SU-DHL-6 (cell line): ENCODE data around the gene HAPLN3.

ENCODE experiments used
- H2AFZ ChIP-seq: fragments of 200-600 bp; sonication (generic); 2 replicates; pipeline ENCODE4 v1.6.1; 2014; ENCODE audit warnings: low read depth, mild to moderate bottlenecking, moderate library complexity, mixed read lengths, antibody characterized with exemption, low read length; ENCODE audit not compliant: severe bottlenecking
- H3F3A ChIP-seq: fragments of 200-600 bp; shearing (Covaris generic); 2 replicates; pipeline ENCODE4 v1.6.0; 2016; ENCODE audit warnings: antibody characterized with exemption, mild to moderate bottlenecking; ENCODE audit not compliant: insufficient read depth
- H3K27ac ChIP-seq: fragments of 200-600 bp; sonication (generic); 2 replicates; pipeline ENCODE4 v1.5.1; 2016; ENCODE audit warnings: low read depth, mild to moderate bottlenecking, low read length, moderate library complexity, mixed read lengths
- H3K27me3 ChIP-seq: fragments of 200-600 bp; sonication (generic), shearing (Covaris generic); 2 replicates; pipeline ENCODE4 v1.6.0; 2014; ENCODE audit warnings: mild to moderate bottlenecking, low read length
- H3K36me3 ChIP-seq: fragments of 200-600 bp; sonication (generic); 2 replicates; pipeline ENCODE4 v1.6.1; 2014; ENCODE audit warnings: mild to moderate bottlenecking, low read length, mixed read lengths
- H3K4me2 ChIP-seq: fragments of 300-600, 200-600 bp; shearing (Covaris generic), sonication (generic); 2 replicates; pipeline ENCODE4 v1.6.0; 2014; ENCODE audit warnings: low read length, low read depth, mild to moderate bottlenecking; ENCODE audit not compliant: poor library complexity, severe bottlenecking
- H3K4me3 ChIP-seq: fragments of 200-600 bp; sonication (generic); 2 replicates; pipeline ENCODE4 v1.5.1; 2014; ENCODE audit warnings: antibody characterized with exemption, low read length, mild to moderate bottlenecking, mixed read lengths; ENCODE audit not compliant: insufficient read depth, poor library complexity, severe bottlenecking
- H3K79me2 ChIP-seq: fragments of 200-600 bp; sonication (generic); 2 replicates; pipeline ENCODE4 v1.6.1; 2014; ENCODE audit warnings: mild to moderate bottlenecking, low read length, moderate library complexity; ENCODE audit not compliant: insufficient read depth
- H3K9ac ChIP-seq: fragments of 200-600 bp; sonication (generic); 2 replicates; pipeline ENCODE4 v1.7.0; 2014; ENCODE audit warnings: mild to moderate bottlenecking, low read length
- H3K9me2 ChIP-seq: fragments of 200-600 bp; sonication (generic); replicated peaks from 2 replicates; pipeline ENCODE4 v1.6.1; 2014; ENCODE audit warnings: low read length; ENCODE audit not compliant: insufficient read depth
- H3K9me3 ChIP-seq: fragments of 200-600 bp; sonication (generic); 2 replicates; pipeline ENCODE4 v1.6.1; 2014; ENCODE audit warnings: low read length, mixed read lengths; ENCODE audit not compliant: insufficient read depth
- H4K20me1 ChIP-seq: fragments of 200-600 bp; sonication (generic); 2 replicates; pipeline ENCODE4 v1.6.1; 2014; ENCODE audit warnings: low read depth, mild to moderate bottlenecking, antibody characterized with exemption, low read length, moderate library complexity, mixed read lengths
- EZH2phosphoT487 ChIP-seq: fragments of 200-600 bp; sonication (generic), shearing (Covaris generic); conservative IDR thresholded peaks from 2 replicates; pipeline ENCODE4 v1.6.1; 2018; ENCODE audit warnings: mild to moderate bottlenecking, antibody characterized with exemption, low read length, moderate library complexity, mixed read lengths
- TF ChIP-seq, protein P1 (sequence below): fragments of 200-600 bp; sonication (generic); IDR thresholded peaks from one replicate; pipeline ENCODE4 v1.5.1; 2017; ENCODE audit warnings: antibody characterized with exemption, mild to moderate bottlenecking, low read length, moderate library complexity; ENCODE audit not compliant: insufficient read depth, poor library complexity, severe bottlenecking

Gene HAPLN3

GRCh38 chr15:88849376-88850072, 45.8 kb downstream of the HAPLN3 start:
- no peak overlapping the region for H3K27ac ChIP-seq
- H4K20me1 ChIP-seq = no peaks in the 10 kb centered on the region
- H2AFZ ChIP-seq = no peak overlapping the region
- no peaks in the 10 kb centered on the region for H3F3A ChIP-seq
- no peaks in the 10 kb centered on the region for H3K9me3 ChIP-seq
- H3K36me3 ChIP-seq = no peaks in the 10 kb centered on the region
- no peaks in the 10 kb centered on the region for H3K79me2 ChIP-seq
- H3K27me3 ChIP-seq = no peaks in the 10 kb centered on the region
- no peak overlapping the region for H3K4me3 ChIP-seq
- H3K9ac ChIP-seq = no peak overlapping the region
- TF ChIP-seq, protein P1, sequence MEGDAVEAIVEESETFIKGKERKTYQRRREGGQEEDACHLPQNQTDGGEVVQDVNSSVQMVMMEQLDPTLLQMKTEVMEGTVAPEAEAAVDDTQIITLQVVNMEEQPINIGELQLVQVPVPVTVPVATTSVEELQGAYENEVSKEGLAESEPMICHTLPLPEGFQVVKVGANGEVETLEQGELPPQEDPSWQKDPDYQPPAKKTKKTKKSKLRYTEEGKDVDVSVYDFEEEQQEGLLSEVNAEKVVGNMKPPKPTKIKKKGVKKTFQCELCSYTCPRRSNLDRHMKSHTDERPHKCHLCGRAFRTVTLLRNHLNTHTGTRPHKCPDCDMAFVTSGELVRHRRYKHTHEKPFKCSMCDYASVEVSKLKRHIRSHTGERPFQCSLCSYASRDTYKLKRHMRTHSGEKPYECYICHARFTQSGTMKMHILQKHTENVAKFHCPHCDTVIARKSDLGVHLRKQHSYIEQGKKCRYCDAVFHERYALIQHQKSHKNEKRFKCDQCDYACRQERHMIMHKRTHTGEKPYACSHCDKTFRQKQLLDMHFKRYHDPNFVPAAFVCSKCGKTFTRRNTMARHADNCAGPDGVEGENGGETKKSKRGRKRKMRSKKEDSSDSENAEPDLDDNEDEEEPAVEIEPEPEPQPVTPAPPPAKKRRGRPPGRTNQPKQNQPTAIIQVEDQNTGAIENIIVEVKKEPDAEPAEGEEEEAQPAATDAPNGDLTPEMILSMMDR = no peak
- no peak for TF ChIP-seq EZH2phosphoT487
- no peaks in the 10 kb centered on the region for H3K9me2 ChIP-seq
- H3K4me2 ChIP-seq = no peak overlapping the region

DNA sequence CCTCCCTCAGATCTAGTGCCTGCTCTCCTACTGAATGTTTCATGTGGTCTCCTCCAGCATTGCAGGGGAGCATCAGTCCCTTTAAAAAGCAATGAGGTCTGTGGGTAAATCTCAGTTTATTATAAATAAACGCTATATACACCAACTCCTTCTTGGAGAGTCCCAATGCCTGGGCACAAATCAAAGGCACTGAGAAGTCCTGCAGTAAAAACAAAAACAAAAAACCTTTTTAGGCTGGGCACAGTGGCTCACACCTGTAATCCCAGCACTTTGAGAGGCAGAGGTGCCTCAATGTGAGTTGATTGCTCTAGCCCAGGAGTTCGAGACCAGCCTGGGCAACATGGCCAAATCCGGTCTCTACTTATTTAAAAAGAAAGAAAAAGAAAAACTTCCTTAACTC, 47.1 kb downstream of the HAPLN3 start:
- Histone ChIP-seq H3K36me3 (no peaks in the 10 kb centered on the region), H3K4me2 (no peak overlapping the region), H3K9me3 (no peaks in the 10 kb centered on the region), H3K9me2 (no peaks in the 10 kb centered on the region), H3K27ac (no peak overlapping the region), H3F3A (no peaks in the 10 kb centered on the region), H2AFZ (no peak overlapping the region), H3K27me3 (no peaks in the 10 kb centered on the region), H3K79me2 (no peaks in the 10 kb centered on the region), H3K9ac (no peak overlapping the region), H3K4me3 (no peak overlapping the region), H4K20me1 (no peaks in the 10 kb centered on the region)
- TF ChIP-seq, protein P1 = no peak
- TF ChIP-seq EZH2phosphoT487 = no peak

GRCh38 chr15:88847144-88847543, 48.2 kb downstream of the HAPLN3 start:
- no peaks in the 10 kb centered on the region for H4K20me1 ChIP-seq
- no peak overlapping the region for H2AFZ ChIP-seq

DNA sequence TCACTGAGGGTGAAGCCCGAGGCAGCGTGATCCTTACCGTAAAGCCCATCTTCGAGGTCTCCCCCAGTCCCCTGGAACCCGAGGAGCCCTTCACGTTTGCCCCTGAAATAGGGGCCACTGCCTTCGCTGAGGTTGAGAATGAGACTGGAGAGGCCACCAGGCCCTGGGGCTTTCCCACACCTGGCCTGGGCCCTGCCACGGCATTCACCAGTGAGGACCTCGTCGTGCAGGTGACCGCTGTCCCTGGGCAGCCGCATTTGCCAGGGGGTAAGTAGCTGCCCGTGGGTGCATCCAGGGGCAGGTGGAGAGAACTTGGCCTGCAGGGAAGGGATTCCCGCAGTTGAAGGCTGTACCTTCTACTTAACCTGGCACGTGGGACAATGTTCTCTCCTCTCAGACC, 49.7 kb downstream of the HAPLN3 start:
- TF ChIP-seq, protein P1 = no peak
- TF ChIP-seq EZH2phosphoT487 = no peak
- H3K4me2 ChIP-seq = no peak overlapping the region
- H4K20me1 ChIP-seq = no peaks in the 10 kb centered on the region
- H3K9me3 ChIP-seq = no peaks in the 10 kb centered on the region
- no peaks in the 10 kb centered on the region for H3K36me3 ChIP-seq
- H3K27ac ChIP-seq = no peak overlapping the region
- no peaks in the 10 kb centered on the region for H3F3A ChIP-seq
- H3K9ac ChIP-seq = no peak overlapping the region
- H3K4me3 ChIP-seq = no peak overlapping the region
- H3K9me2 ChIP-seq = no peaks in the 10 kb centered on the region
- no peak overlapping the region for H2AFZ ChIP-seq
- no peaks in the 10 kb centered on the region for H3K27me3 ChIP-seq
- H3K79me2 ChIP-seq = no peaks in the 10 kb centered on the region

More at GRCh38 chr15:88847144-88847543, 48.2 kb downstream of the HAPLN3 start:
- Histone ChIP-seq H3K36me3 (no peaks in the 10 kb centered on the region), H3K27ac (no peak overlapping the region), H3K79me2 (no peaks in the 10 kb centered on the region), H3K27me3 (no peaks in the 10 kb centered on the region), H3K4me3 (no peak overlapping the region), H3K9me3 (no peaks in the 10 kb centered on the region), H3K9ac (no peak overlapping the region), H3F3A (no peaks in the 10 kb centered on the region), H3K9me2 (no peaks in the 10 kb centered on the region), H3K4me2 (no peak overlapping the region)
- no peak for TF ChIP-seq EZH2phosphoT487
